ENCODE data around the gene APH1A.

- no peak for TF ChIP-seq TAF1 (IDR thresholded peaks at IDR 0.05; ENCODE audit: borderline replicate concordance, insufficient read depth, low read length)
- no peak for TF ChIP-seq POLR2AphosphoS5 (IDR thresholded peaks at IDR 0.05; ENCODE audit: low read depth, low read length)
- TF ChIP-seq FOXP2 (optimal IDR thresholded peaks at IDR 0.05; ENCODE audit: borderline replicate concordance, extremely low read depth, extremely low read length, insufficient read depth) = no peak
- TF ChIP-seq, protein P1, sequence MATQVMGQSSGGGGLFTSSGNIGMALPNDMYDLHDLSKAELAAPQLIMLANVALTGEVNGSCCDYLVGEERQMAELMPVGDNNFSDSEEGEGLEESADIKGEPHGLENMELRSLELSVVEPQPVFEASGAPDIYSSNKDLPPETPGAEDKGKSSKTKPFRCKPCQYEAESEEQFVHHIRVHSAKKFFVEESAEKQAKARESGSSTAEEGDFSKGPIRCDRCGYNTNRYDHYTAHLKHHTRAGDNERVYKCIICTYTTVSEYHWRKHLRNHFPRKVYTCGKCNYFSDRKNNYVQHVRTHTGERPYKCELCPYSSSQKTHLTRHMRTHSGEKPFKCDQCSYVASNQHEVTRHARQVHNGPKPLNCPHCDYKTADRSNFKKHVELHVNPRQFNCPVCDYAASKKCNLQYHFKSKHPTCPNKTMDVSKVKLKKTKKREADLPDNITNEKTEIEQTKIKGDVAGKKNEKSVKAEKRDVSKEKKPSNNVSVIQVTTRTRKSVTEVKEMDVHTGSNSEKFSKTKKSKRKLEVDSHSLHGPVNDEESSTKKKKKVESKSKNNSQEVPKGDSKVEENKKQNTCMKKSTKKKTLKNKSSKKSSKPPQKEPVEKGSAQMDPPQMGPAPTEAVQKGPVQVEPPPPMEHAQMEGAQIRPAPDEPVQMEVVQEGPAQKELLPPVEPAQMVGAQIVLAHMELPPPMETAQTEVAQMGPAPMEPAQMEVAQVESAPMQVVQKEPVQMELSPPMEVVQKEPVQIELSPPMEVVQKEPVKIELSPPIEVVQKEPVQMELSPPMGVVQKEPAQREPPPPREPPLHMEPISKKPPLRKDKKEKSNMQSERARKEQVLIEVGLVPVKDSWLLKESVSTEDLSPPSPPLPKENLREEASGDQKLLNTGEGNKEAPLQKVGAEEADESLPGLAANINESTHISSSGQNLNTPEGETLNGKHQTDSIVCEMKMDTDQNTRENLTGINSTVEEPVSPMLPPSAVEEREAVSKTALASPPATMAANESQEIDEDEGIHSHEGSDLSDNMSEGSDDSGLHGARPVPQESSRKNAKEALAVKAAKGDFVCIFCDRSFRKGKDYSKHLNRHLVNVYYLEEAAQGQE (IDR thresholded peaks at IDR 0.05; ENCODE audit: insufficient read depth in 1 of 2, low read depth in 2 of 2, low read length in 2 of 2) = no peak
- no peak for TF ChIP-seq SIN3A (IDR thresholded peaks at IDR 0.05; ENCODE audit: borderline replicate concordance, insufficient read depth, low read length)
These were observed 41.6 kb downstream of the APH1A start for GRCh38 chr1:150227228-150227627.
